OCI-LY3 (cell line): Measurements from ENCODE around the gene TMEM185A.

Experiments used
- EZH2phosphoT487 ChIP-seq: fragments of 200-600 bp; shearing (Covaris generic); IDR thresholded peaks from 2 replicates; pipeline ENCODE4 v1.6.1; 2018; ENCODE audit warnings: antibody characterized with exemption, mixed run types, low read depth
- TF ChIP-seq, protein P1 (sequence below): fragments of 200-600, 300-600 bp; sonication (generic); IDR thresholded peaks from 2 replicates; pipeline ENCODE4 v1.5.1; 2014; ENCODE audit warnings: antibody characterized with exemption, low read length, low read depth

- TF ChIP-seq, protein P1, sequence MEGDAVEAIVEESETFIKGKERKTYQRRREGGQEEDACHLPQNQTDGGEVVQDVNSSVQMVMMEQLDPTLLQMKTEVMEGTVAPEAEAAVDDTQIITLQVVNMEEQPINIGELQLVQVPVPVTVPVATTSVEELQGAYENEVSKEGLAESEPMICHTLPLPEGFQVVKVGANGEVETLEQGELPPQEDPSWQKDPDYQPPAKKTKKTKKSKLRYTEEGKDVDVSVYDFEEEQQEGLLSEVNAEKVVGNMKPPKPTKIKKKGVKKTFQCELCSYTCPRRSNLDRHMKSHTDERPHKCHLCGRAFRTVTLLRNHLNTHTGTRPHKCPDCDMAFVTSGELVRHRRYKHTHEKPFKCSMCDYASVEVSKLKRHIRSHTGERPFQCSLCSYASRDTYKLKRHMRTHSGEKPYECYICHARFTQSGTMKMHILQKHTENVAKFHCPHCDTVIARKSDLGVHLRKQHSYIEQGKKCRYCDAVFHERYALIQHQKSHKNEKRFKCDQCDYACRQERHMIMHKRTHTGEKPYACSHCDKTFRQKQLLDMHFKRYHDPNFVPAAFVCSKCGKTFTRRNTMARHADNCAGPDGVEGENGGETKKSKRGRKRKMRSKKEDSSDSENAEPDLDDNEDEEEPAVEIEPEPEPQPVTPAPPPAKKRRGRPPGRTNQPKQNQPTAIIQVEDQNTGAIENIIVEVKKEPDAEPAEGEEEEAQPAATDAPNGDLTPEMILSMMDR, result no peak
- TF ChIP-seq EZH2phosphoT487, result no peak
Observed at GRCh38 chrX:149607699-149608098, 23.9 kb downstream of the TMEM185A start.
